Right cardiac atrium (tissue), 5 donors: ENCODE measurements around the gene HDDC3. TPM values are rescaled to one million over a fixed set of nuclear protein-coding genes. Genes with fewer than 3 reads are reported as not detected.

Experiments
- ATAC-seq, 2 donors: fragments of 200-7000 bp; cut with Tn5 transposase; one replicate each; pipeline versions ENCODE4 v1.8.0 to v1.9.1; 2020; ENCODE audit warnings: moderate library complexity in 2 of 2, mild to moderate bottlenecking in 1 of 2
- DNase-seq, 3 donors: peaks; one replicate each; pipeline ENCODE4 v3.0.0-alpha.2; 2020
- H3K27ac ChIP-seq: one replicate; pipeline ENCODE4 v1.5.1; 2013; ENCODE audit warnings: mild to moderate bottlenecking, low read length, control low read depth, moderate library complexity
- H3K27me3 ChIP-seq: one replicate; pipeline ENCODE4 v1.6.1; 2013; ENCODE audit not compliant: control insufficient read depth, insufficient read depth
- H3K4me1 ChIP-seq: one replicate; pipeline ENCODE4 v1.6.1; 2013; ENCODE audit warnings: low read length; ENCODE audit not compliant: control insufficient read depth, insufficient read depth
- H3K4me3 ChIP-seq: one replicate; pipeline ENCODE4 v1.5.1; 2013; ENCODE audit warnings: low read length, control low read depth
- H3K9me3 ChIP-seq: one replicate; pipeline ENCODE4 v1.6.1; 2013; ENCODE audit warnings: low read length; ENCODE audit not compliant: control insufficient read depth
- WGBS: extraction: QIAGEN DNeasy Blood & Tissue Kit; methylation state at CpG from one replicate; pipeline ENCODE4 v1.1.7; 2013; 5-methylcytosine and 5-hydroxymethylcytosine counted together
- intact Hi-C, 4 donors: fragments of 100-400 bp; cut with DNase I; formaldehyde crosslinking; loops; one replicate each; pipeline versions ENCODE4 v1.11.0 to v1.14.0; 2022 to 2023
- polyA plus RNA-seq: library from polyadenylated mRNA; stranded (reverse); fragments of 200-250 nt; gene quantifications from one replicate; pipeline ENCODE4 v1.2.3, GENCODE V29; 2013
- total RNA-seq, 4 donors: library from RNA; stranded (reverse); fragmentation: NEBNext Ultra II Directional; extraction: Animal tissue kit (Norgen Biotek cat#: 25700); gene quantifications; one replicate each; pipeline ENCODE4 v1.2.1, GENCODE V29; 2021
- donor health status: healthy with polysubstance abuse.
- donor health status: DM: no; HTN: yes; CAD: no.
- donor health status: DM: no; HTN: no; CAD: no.
- donor health status: DM: no; HTN: yes; CAD: no; lungs with severe emphysema.
- donor health status: DM: yes; HTN: yes; CAD: no.

The HDDC3 gene
- total and polyA plus RNA-seq, 5 donors, result 13.5 to 22.2 (median 17.3) TPM

DNA sequence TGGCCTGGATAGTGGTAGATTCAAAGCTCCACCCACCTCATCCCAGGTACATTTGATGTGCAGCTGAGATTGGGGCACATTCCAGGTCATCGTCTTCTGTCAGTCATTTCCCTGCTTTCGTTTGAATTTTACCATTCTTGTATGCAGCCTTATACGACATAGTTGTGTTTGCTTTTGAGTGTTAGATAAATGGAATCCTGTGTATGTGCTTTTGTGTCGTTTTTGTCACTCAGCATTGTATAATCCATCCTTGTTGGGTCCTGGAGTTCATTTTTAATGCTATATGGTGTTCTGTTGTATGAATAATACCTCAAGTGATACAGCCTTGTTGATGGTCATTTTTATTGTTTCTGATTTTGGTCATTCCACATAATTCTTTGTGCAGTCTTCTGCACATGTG, 29.7 kb upstream of the HDDC3 start:
- H3K9me3 ChIP-seq, result no peaks in the 10 kb centered on the region
- DNase-seq (no peak), ATAC-seq (no peak)
- H3K4me3 ChIP-seq, result no peak overlapping the region
- whole genome bisulfite sequencing, result 88% methylated on average over 4 of the region's 4 CpGs
- H3K27me3 ChIP-seq, result no peaks in the 10 kb centered on the region
- H3K4me1 ChIP-seq, result no peaks in the 10 kb centered on the region
- H3K27ac ChIP-seq, result no peak overlapping the region
- intact Hi-C loops, result loop anchor here in 1 of 4 donors (10.0 kb wide), 1 partner anchor 303 kb away; no protein-coding TSS in a partner anchor

DNA sequence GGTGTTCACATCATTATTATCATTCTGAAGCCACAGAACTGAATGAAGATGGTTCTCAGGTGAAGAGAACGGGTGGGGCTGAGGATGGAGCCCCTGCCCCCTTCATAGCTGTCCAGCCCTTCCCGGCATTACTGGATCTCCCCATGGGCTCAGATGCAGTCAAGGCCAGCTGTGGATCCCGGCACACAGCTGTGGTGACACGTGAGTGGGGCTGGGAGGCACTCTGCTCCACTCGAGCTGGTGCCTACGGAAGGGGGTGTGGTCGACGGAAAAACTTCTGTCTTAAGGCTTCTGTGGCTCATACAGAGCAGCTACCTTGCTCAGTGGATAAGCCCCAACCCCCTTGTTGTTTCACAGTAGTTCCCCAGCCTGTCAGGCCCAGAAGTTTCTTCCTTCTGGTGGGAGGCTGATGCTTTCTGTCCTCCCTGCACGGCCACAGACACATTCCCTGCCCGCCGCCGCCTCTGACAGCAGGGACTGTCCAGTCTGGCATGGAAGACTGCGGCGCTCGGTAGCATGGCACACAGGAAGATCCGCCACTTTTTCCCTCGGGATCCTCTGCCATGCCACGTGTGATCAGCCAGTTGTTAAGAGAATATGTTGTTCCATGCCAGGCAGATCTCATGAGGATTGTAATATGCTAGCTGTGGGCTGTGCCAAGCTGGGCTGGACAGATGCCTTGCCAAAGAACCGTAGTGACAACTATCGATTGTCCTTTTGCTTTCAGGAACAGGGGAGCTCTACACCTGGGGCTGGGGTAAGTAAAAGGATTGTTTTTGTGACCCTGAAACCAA, 28.1 kb upstream of the HDDC3 start:
- DNase-seq, result peak in 1 of 3 donors; percentile 52
- no peak overlapping the region for H3K4me3 ChIP-seq
- ATAC-seq, result no peak
- intact Hi-C loops, result loop anchor here in 1 of 4 donors (10.0 kb wide), 1 partner anchor 304 kb away; no protein-coding TSS in a partner anchor
- H3K27me3 ChIP-seq, result no peaks in the 10 kb centered on the region
- no peaks in the 10 kb centered on the region for H3K4me1 ChIP-seq
- no peaks in the 10 kb centered on the region for H3K9me3 ChIP-seq
- H3K27ac ChIP-seq, result peak overlapping the region; percentile 43
- 71% methylated on average over 20 of the region's 20 CpGs for whole genome bisulfite sequencing

DNA sequence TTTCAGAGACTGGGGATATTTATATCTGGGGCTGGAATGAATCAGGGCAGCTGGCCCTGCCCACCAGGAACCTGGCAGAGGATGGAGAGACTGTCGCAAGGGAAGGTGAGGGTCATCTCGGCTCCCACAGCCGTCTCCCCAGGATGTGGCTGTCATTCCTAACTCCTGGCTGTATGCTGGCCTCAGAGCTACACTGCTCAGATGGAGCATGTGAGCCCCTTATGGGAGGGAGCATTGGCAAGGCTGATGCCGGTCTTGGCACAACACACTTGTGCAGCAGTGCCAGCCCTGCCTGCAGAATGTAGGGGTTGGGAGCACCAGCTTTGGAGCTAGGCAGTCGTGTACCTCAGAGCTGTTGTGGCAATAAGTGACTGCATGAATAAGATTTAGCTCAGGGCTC, 27.5 kb upstream of the HDDC3 start:
- no peaks in the 10 kb centered on the region for H3K27me3 ChIP-seq
- peak; percentile 46 to 75 for ATAC-seq
- H3K9me3 ChIP-seq, result no peaks in the 10 kb centered on the region
- DNase-seq, result peak; percentile 72 to 88 (median 81)
- no peak overlapping the region for H3K4me3 ChIP-seq
- intact Hi-C loops, result loop anchor here (5.0 to 10.0 kb wide), 4 partner anchors 87 to 312 kb away; no protein-coding TSS in a partner anchor
- H3K4me1 ChIP-seq, result no peaks in the 10 kb centered on the region
- H3K27ac ChIP-seq, result peak overlapping the region; percentile 43
- 55% methylated on average over 5 of the region's 5 CpGs for WGBS

DNA sequence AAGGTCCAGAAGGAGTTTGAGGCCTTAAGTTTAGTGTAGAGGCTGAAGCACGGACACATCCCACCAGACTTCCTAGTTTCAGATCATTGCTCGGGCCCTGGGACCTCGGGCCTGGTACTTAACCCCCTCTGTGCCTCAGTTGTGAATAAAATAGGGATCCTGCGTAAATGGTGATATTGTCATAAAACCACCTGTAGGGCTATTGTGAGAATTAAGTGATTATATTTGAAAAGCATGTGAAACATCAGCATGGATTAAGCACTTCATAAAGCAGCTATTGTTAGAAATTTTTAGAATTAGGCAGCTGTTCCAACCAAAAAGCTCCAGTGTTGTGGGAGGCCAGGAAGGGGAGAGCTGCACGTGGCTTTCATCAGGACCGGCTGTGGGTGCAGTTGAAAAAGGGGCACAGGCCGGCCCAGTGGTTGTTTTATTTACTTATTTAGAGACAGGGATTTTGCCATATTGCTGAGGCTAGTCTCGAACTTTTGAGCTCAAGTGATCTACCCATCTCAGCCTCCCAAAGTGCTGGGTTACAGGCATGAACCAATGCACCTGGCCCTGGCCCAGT, 26.8 kb upstream of the HDDC3 start:
- Histone ChIP-seq H3K4me1 (no peaks in the 10 kb centered on the region), H3K27me3 (no peaks in the 10 kb centered on the region), H3K27ac (peak overlapping the region; percentile 33), H3K4me3 (no peak overlapping the region), H3K9me3 (no peaks in the 10 kb centered on the region)
- 75% methylated on average over 8 of the region's 8 CpGs for WGBS
- intact Hi-C loops, result loop anchor here in 3 of 4 donors (5.0 to 10.0 kb wide), 4 partner anchors 88 to 313 kb away; no protein-coding TSS in a partner anchor
- ATAC-seq, result no peak
- no peak for DNase-seq

DNA sequence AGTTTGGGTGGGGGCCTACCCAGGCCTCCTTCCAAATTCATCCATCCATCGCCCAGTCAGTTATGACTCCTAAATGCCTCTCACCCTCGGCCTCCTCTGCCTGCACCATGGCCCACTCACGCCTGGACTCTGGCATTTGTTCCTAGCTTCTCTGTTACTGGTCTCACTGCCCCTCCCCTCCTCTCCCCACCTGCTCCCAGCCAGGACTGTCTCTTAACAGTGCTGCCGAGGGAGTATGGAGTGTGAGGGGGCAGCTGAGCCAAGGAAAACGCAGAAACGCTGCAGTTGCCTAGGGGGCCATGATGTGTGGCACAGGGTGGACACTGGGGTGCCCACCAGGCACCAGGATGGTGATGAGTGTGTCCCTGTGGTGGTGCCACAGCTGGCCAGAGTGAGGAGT, 25.4 kb upstream of the HDDC3 start:
- no peaks in the 10 kb centered on the region for H3K27me3 ChIP-seq
- no peaks in the 10 kb centered on the region for H3K9me3 ChIP-seq
- WGBS, result 73% methylated on average over 6 of the region's 6 CpGs
- no peak overlapping the region for H3K27ac ChIP-seq
- no peak for ATAC-seq
- no peak overlapping the region for H3K4me3 ChIP-seq
- intact Hi-C loops, result loop anchor here in 3 of 4 donors (5.0 to 10.0 kb wide), 4 partner anchors 90 to 315 kb away; no protein-coding TSS in a partner anchor
- DNase-seq, result no peak
- H3K4me1 ChIP-seq, result no peaks in the 10 kb centered on the region

DNA sequence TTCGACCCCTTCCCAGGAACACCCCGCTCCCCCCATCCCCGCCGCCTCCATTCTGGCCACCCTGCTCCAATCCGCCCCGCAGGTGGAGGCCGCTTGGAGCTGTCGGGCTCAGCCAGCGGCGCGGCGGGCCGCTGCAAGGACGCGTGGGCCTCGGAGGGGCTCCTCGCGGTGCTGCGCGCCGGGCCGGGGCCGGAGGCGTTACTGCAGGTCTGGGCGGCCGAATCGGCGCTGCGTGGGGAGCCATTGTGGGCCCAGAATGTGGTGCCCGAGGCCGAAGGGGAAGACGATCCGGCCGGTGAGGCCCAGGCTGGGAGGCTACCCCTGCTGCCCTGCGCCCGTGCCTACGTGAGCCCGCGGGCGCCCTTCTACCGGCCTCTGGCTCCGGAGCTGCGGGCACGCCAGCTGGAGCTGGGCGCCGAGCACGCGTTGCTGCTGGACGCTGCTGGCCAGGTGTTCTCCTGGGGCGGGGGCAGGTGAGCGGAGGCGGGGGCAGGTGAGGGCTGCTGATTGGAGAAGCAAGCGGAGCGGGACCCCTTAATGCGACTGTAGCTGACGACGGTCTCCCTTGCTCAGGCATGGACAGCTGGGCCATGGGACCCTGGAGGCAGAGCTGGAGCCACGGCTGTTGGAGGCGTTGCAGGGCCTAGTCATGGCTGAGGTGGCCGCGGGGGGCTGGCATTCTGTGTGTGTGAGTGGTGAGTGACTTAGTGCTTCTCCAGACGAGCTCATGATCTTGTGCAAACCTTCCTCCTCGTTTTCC, 24.9 kb upstream of the HDDC3 start:
- Histone ChIP-seq H3K27ac (no peak overlapping the region), H3K4me3 (peak overlapping the region; percentile 45), H3K4me1 (no peaks in the 10 kb centered on the region), H3K9me3 (no peaks in the 10 kb centered on the region), H3K27me3 (no peaks in the 10 kb centered on the region)
- WGBS, result 20% methylated on average over 63 of the region's 63 CpGs
- ATAC-seq (peak; percentile 2 to 17), DNase-seq (peak in 2 of 3 donors; percentile 65 to 71)
- intact Hi-C loops, result loop anchor here in 3 of 4 donors (5.0 to 10.0 kb wide), 4 partner anchors 90 to 315 kb away; no protein-coding TSS in a partner anchor

DNA sequence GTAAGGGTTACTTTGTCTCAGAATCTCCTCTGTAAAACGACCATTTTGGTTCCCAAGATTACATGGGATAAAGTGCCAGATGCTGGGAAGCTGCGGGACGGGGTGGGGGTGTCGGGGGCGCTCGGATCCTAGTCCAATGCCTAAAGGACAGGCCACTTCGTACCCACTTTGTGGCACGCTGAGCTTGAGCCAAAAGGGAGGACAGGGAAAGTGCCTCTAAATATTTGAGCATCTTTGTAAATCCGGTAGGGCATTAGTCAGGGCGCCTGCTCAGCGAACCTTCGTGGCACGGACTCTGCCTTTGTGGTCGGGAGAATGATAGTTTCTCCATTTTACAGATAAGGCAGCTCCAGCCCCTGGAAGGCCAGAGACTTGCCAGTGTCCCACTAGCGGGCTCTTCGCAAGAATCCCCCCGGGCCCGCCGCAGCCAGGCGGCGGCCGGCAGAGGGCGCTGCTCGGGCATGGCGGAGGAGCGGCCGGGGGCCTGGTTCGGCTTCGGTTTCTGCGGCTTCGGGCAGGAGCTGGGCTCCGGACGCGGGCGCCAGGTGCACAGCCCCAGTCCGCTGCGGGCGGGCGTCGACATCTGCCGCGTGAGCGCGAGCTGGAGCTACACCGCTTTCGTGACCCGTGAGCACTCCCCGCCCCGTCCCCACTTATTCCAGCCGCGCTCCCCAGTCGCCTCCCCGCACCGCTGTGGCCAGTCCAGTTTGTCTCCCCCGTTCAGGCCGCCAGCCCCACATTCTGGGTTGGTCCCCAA, 24.1 kb upstream of the HDDC3 start:
- Histone ChIP-seq H3K4me1 (no peaks in the 10 kb centered on the region), H3K27ac (no peak overlapping the region), H3K9me3 (no peaks in the 10 kb centered on the region), H3K4me3 (peak overlapping the region; percentile 45), H3K27me3 (no peaks in the 10 kb centered on the region)
- peak; percentile 78 to 94 (median 93) for DNase-seq
- ATAC-seq, result peak; percentile 43 to 48
- intact Hi-C loops, result loop anchor here in 3 of 4 donors (5.0 to 10.0 kb wide), 4 partner anchors 91 to 316 kb away; no protein-coding TSS in a partner anchor
- WGBS, result 9% methylated on average over 56 of the region's 56 CpGs

DNA sequence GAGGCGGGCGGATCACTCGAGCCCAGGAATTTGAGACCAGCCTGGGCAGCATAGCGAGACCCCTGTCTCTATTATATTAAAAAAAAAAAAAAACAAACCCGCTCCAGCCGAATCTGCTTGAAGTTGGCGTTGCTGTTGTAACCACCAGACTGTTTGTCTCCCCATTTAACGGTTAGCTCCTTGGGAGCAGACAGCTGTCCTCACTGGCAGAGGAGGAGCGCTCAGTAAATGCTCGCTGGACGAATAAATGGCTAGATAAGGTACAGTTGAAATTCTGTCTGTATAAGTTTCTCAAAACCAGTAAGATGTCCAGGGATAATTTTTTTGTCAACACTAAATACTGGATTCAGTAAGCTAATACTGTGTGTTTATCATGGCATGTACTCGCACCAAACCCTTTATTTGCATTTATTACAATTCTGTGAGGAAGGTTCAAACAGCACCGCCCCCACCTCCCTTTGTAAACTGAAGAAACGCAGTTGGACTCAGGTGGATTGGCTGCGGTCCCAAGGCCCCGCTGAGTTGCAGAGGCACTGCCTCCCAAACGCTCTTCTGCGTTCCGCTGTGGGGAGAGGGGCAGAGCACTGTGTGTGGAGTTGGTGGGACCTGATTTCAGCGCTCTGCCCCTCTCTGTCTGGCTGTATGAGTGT, 23.4 kb upstream of the HDDC3 start:
- H3K9me3 ChIP-seq, result no peaks in the 10 kb centered on the region
- intact Hi-C loops, result loop anchor here in 3 of 4 donors (5.0 to 10.0 kb wide), 4 partner anchors 92 to 317 kb away; no protein-coding TSS in a partner anchor

DNA sequence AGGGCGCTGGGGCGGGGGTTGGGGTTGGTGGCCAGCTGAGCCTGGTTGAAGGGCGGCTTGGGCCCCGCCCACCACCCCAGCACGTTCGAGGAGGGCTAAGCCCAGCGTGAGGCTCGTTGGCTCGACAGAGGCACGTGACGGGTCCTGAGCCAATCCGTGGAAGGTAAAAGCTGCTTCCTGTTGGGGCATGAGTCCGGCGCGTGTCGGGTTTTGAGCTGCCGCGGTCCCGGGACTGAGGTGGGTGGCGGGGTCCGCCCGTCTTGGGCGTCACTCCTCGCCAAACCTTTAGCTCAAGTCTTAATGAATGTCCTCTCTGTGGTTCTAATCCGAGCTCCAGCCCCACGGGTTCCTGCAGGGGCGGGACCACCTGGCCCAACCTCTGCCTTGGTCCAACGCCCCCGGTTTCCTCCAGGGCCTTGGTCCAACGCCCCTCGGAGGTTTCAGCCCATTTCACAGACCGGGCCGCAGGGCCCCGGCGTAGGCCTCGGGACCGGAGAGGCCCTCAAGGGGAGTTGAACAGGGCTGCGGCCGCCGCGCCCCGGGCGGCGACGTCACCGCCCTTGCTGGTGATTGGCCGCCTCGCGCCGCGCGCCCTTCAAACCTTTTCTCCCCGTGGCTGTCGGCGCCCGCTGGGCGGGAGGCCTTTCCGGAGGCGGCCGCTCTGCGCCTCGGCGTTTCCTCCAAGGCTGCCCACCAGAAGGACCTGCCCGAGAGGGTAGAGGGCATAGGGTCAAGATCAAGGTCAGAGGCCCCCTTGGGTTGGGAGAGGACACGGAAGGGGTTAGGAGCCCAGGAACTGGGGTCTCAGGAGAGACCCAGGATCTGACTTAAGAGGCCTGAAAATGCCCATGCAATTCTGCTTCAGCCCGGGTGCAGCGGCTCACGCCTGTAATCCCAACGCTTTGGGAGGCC, 22.6 kb upstream of the HDDC3 start, which contains the start of gene RCCD1:
Gene RCCD1 (plus strand): TSS at position 173 of the 912 bp plus-strand sequence. CDS start 1,851 bp downstream, outside the sequence.
- ATAC-seq (peak; percentile 94 to 95), DNase-seq (peak; percentile 97 to 99 (median 98))
- intact Hi-C loops, result loop anchor here in 3 of 4 donors (5.0 to 10.0 kb wide), 4 partner anchors 92 to 317 kb away; no protein-coding TSS in a partner anchor
- H3K27ac ChIP-seq, result peak within 1 kb of the TSS; percentile 71
- H3K4me1 ChIP-seq, result no peaks in the 10 kb centered on the region
- H3K4me3 ChIP-seq, result peak within 1 kb of the TSS; percentile 54
- H3K9me3 ChIP-seq, result no peaks in the 10 kb centered on the region
- no peaks in the 10 kb centered on the region for H3K27me3 ChIP-seq
- WGBS, result 3% methylated on average over 69 of the region's 69 CpGs

More for the DNA sequence above, 23.4 kb upstream of the HDDC3 start:
- DNase-seq (no peak), ATAC-seq (no peak)
- H3K27ac ChIP-seq, result no peak overlapping the region
- no peaks in the 10 kb centered on the region for H3K27me3 ChIP-seq
- 73% methylated on average over 20 of the region's 20 CpGs for WGBS
- no peak overlapping the region for H3K4me3 ChIP-seq
- no peaks in the 10 kb centered on the region for H3K4me1 ChIP-seq
